HG03460 (cell line): Measurements from ENCODE around the gene EDIL3.

ENCODE experiments used
- ATAC-seq: cut with Tn5 transposase; IDR thresholded peaks from one replicate; pipeline ENCODE4 v1.9.1; 2021; ENCODE audit not compliant: unreplicated experiment

The EDIL3 gene

GRCh38 chr5:84384604-84385575 is at the start of gene EDIL3:
Gene EDIL3, minus strand, starts transcription at chr5:84384880. Its CDS starts 506 bp downstream, at chr5:84384374.
- no peak for ATAC-seq

GRCh38 chr5:84433461-84433860 is 48.8 kb upstream of the EDIL3 start:
- ATAC-seq: no peak

GRCh38 chr5:84430863-84431663 is 46.4 kb upstream of the EDIL3 start:
- no peak for ATAC-seq

GRCh38 chr5:84430079-84430478 is 45.4 kb upstream of the EDIL3 start:
- no peak for ATAC-seq

GRCh38 chr5:84425365-84425881 is 40.7 kb upstream of the EDIL3 start:
- ATAC-seq: no peak

GRCh38 chr5:84419742-84420141 is 35.1 kb upstream of the EDIL3 start:
- no peak for ATAC-seq

GRCh38 chr5:84411832-84412605 is 27.3 kb upstream of the EDIL3 start:
- ATAC-seq: no peak

- no peak for ATAC-seq
Measured at GRCh38 chr5:84406111-84406510, 21.4 kb upstream of the EDIL3 start.

- no peak for ATAC-seq
Measured at GRCh38 chr5:84403773-84404172, 19.1 kb upstream of the EDIL3 start.

GRCh38 chr5:84397385-84397784 is 12.7 kb upstream of the EDIL3 start:
- ATAC-seq: no peak

- no peak for ATAC-seq
Measured at GRCh38 chr5:84393969-84394368, 9.3 kb upstream of the EDIL3 start.

GRCh38 chr5:84392836-84393235 is 8.2 kb upstream of the EDIL3 start:
- ATAC-seq: no peak

GRCh38 chr5:84385705-84386104 is 1.0 kb upstream of the EDIL3 start:
- no peak for ATAC-seq

GRCh38 chr5:84383816-84384603 is 670 bp downstream of the EDIL3 start:
- ATAC-seq: no peak

GRCh38 chr5:84383296-84383815 is 1.3 kb downstream of the EDIL3 start:
- no peak for ATAC-seq

- ATAC-seq: no peak
Measured at GRCh38 chr5:84382363-84383295, 2.1 kb downstream of the EDIL3 start.

GRCh38 chr5:84381502-84382362 is 2.9 kb downstream of the EDIL3 start:
- ATAC-seq: no peak

- ATAC-seq: no peak
Measured at GRCh38 chr5:84379749-84380148, 4.9 kb downstream of the EDIL3 start.
